ENCODE results near the gene TMEM131L.

The TMEM131L gene

DNA sequence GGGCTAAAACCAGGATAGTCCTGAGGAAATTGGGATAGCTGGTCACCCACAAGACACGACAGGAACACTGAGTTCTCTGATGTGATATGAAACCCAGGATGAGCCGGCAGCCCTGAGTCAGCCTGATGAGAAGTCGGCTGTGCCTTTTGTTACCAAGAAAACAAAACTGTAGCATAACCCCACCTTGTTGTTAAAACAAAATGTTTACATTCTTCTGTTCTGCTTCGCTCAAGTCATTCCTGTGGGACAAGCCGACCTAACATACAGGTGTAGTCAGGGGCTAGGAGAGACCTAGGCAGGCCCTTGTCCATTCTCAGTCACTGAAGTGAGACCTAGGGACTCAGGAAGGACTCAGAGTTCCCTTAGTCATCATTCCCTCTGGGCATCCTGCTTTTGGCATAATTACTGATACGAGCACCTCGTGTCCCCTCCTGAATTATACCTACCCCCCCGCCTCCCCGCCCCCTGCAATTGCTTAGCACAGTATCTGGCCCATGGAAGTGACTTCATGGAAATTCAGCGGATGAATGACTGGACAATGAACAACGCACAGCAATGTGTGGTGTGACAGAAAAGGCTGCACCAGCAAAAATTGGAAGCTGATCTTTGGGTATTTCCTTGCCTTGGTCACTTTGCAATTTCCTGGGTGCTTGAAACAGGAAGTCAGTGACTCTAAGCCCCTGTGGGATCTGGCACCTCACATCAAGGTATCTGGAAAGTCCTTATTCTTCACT, 186.1 kb downstream of the TMEM131L start:
- TF ChIP-seq TAF1 (IDR thresholded peaks at IDR 0.05; ENCODE audit: low read depth), result no peak
- no peak for TF ChIP-seq EP300 (IDR thresholded peaks at IDR 0.05; ENCODE audit: borderline replicate concordance)
- TF ChIP-seq RAD21 (IDR thresholded peaks at IDR 0.05; ENCODE audit: low read depth), result no peak
- TF ChIP-seq FOXM1 (IDR thresholded peaks at IDR 0.05; ENCODE audit: borderline replicate concordance, low read depth), result no peak
- TF ChIP-seq, protein P1, sequence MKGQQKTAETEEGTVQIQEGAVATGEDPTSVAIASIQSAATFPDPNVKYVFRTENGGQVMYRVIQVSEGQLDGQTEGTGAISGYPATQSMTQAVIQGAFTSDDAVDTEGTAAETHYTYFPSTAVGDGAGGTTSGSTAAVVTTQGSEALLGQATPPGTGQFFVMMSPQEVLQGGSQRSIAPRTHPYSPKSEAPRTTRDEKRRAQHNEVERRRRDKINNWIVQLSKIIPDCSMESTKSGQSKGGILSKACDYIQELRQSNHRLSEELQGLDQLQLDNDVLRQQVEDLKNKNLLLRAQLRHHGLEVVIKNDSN (IDR thresholded peaks at IDR 0.05), result no peak
- TF ChIP-seq TCF12 (IDR thresholded peaks at IDR 0.05; ENCODE audit: low read depth), result no peak
- TF ChIP-seq CEBPB (IDR thresholded peaks at IDR 0.05), result no peak
- TF ChIP-seq, protein P2, sequence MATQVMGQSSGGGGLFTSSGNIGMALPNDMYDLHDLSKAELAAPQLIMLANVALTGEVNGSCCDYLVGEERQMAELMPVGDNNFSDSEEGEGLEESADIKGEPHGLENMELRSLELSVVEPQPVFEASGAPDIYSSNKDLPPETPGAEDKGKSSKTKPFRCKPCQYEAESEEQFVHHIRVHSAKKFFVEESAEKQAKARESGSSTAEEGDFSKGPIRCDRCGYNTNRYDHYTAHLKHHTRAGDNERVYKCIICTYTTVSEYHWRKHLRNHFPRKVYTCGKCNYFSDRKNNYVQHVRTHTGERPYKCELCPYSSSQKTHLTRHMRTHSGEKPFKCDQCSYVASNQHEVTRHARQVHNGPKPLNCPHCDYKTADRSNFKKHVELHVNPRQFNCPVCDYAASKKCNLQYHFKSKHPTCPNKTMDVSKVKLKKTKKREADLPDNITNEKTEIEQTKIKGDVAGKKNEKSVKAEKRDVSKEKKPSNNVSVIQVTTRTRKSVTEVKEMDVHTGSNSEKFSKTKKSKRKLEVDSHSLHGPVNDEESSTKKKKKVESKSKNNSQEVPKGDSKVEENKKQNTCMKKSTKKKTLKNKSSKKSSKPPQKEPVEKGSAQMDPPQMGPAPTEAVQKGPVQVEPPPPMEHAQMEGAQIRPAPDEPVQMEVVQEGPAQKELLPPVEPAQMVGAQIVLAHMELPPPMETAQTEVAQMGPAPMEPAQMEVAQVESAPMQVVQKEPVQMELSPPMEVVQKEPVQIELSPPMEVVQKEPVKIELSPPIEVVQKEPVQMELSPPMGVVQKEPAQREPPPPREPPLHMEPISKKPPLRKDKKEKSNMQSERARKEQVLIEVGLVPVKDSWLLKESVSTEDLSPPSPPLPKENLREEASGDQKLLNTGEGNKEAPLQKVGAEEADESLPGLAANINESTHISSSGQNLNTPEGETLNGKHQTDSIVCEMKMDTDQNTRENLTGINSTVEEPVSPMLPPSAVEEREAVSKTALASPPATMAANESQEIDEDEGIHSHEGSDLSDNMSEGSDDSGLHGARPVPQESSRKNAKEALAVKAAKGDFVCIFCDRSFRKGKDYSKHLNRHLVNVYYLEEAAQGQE (IDR thresholded peaks at IDR 0.05; ENCODE audit: low read depth), result no peak
- TF ChIP-seq YY1 (IDR thresholded peaks at IDR 0.05; ENCODE audit: low read depth), result no peak
- no peak for TF ChIP-seq CREB1 (IDR thresholded peaks at IDR 0.05; ENCODE audit: low read depth)
- TF ChIP-seq TEAD4 (IDR thresholded peaks at IDR 0.05), result no peak
- TF ChIP-seq, protein P3, sequence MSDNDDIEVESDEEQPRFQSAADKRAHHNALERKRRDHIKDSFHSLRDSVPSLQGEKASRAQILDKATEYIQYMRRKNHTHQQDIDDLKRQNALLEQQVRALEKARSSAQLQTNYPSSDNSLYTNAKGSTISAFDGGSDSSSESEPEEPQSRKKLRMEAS (IDR thresholded peaks at IDR 0.05), result no peak
- no peak for TF ChIP-seq EGR1 (IDR thresholded peaks at IDR 0.05)
- no peak for TF ChIP-seq NFIC (IDR thresholded peaks at IDR 0.05)
- TF ChIP-seq ZBTB7A (IDR thresholded peaks at IDR 0.05; ENCODE audit: low read depth), result no peak

DNA sequence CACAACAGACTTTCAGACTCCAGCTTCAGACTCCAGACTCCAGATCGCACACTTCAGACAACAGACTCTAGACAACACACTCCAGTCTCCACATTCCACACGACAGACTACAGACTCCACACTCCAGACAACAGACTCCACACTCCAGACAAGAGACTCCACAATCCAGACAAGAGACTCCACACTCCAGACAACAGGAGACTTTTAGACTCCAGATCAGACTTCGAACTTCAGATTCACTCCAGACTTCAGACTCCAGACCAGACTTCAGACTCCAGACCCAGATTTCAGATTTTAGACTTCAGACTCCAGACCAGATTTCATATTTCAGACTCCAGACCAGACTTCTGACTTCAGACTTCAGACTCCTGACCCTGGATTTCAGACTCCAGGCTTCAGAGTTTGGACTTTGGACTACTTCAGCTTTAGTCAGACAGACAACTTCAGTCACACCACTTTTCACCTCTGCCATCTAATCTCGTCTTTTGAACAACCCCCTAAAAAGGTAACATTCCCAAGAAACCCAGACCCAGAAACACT, 188.9 kb downstream of the TMEM131L start:
- TF ChIP-seq EGR1 (IDR thresholded peaks at IDR 0.05) (no peak), ZBTB7A (IDR thresholded peaks at IDR 0.05; ENCODE audit: low read depth) (no peak), EP300 (IDR thresholded peaks at IDR 0.05; ENCODE audit: borderline replicate concordance) (no peak), TCF12 (IDR thresholded peaks at IDR 0.05; ENCODE audit: low read depth) (no peak), CEBPB (IDR thresholded peaks at IDR 0.05) (no peak), TAF1 (IDR thresholded peaks at IDR 0.05; ENCODE audit: low read depth) (no peak), FOXM1 (IDR thresholded peaks at IDR 0.05; ENCODE audit: borderline replicate concordance, low read depth) (no peak), TEAD4 (IDR thresholded peaks at IDR 0.05) (no peak), RAD21 (IDR thresholded peaks at IDR 0.05; ENCODE audit: low read depth) (no peak), CREB1 (IDR thresholded peaks at IDR 0.05; ENCODE audit: low read depth) (no peak), NFIC (IDR thresholded peaks at IDR 0.05) (no peak), YY1 (IDR thresholded peaks at IDR 0.05; ENCODE audit: low read depth) (no peak)
- TF ChIP-seq, protein P2 (IDR thresholded peaks at IDR 0.05; ENCODE audit: low read depth), result no peak
- TF ChIP-seq, protein P3 (IDR thresholded peaks at IDR 0.05), result no peak
- TF ChIP-seq, protein P1 (IDR thresholded peaks at IDR 0.05), result no peak

DNA sequence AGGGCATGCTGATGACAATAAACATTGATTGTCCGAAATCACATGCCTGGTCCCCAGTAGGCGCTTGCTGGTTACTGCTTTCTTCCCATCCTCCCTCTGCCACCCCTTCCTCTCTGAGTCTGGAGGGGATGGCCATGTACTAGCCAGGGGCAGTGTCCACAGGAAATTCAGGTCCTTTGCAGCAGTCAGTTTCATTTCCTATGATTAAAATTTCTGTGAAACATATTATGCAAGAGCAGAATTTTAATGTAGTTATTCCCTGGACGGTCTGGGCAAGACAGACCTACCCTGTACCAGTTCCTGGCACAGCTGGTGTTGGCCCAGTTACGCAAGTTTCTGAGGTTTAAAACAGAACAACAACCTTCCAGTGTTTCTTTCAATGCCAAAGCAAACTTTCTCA, 189.8 kb downstream of the TMEM131L start:
- TF ChIP-seq, protein P2 (IDR thresholded peaks at IDR 0.05; ENCODE audit: low read depth), result no peak
- TF ChIP-seq, protein P3 (IDR thresholded peaks at IDR 0.05), result no peak

DNA sequence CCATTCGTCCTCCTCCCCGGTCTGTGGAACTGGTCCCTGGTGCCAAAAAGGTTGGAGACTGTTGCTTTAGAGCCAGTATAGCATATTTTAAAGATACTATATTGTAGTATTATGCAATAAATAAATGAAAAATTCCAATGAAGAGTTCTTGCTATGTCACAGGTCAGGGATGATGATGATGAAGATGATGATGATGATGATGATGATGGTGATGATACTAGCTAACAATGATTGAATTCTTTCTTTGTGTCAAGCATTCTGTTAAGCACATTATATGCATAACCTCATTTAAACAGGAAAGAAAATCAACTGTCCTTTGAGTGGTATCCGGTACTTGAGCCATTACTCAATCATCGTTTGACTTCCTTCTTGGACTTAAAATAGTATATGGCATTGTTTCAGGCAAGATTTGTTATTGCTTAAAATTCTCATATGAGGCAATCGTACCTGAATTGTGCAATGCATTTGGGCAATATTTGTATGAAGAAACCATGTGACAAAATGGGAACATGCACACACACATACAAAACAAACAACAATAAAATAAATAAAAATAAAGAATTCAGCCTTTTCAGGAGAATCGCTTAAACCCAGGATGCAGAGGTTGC, 195.2 kb downstream of the TMEM131L start:
- TF ChIP-seq, protein P1 (IDR thresholded peaks at IDR 0.05), result no peak
- TF ChIP-seq ZBTB7A (IDR thresholded peaks at IDR 0.05; ENCODE audit: low read depth), result no peak
- no peak for TF ChIP-seq EP300 (IDR thresholded peaks at IDR 0.05; ENCODE audit: borderline replicate concordance)
- no peak for TF ChIP-seq TEAD4 (IDR thresholded peaks at IDR 0.05)
- TF ChIP-seq, protein P2 (IDR thresholded peaks at IDR 0.05; ENCODE audit: low read depth), result no peak
- no peak for TF ChIP-seq TAF1 (IDR thresholded peaks at IDR 0.05; ENCODE audit: low read depth)
- no peak for TF ChIP-seq RAD21 (IDR thresholded peaks at IDR 0.05; ENCODE audit: low read depth)
- TF ChIP-seq, protein P3 (IDR thresholded peaks at IDR 0.05), result no peak
- no peak for TF ChIP-seq CREB1 (IDR thresholded peaks at IDR 0.05; ENCODE audit: low read depth)
- no peak for TF ChIP-seq YY1 (IDR thresholded peaks at IDR 0.05; ENCODE audit: low read depth)
- TF ChIP-seq EGR1 (IDR thresholded peaks at IDR 0.05), result no peak
- no peak for TF ChIP-seq FOXM1 (IDR thresholded peaks at IDR 0.05; ENCODE audit: borderline replicate concordance, low read depth)
- TF ChIP-seq TCF12 (IDR thresholded peaks at IDR 0.05; ENCODE audit: low read depth), result no peak
- no peak for TF ChIP-seq NFIC (IDR thresholded peaks at IDR 0.05)
- no peak for TF ChIP-seq CEBPB (IDR thresholded peaks at IDR 0.05)

Data from Ishikawa (cell line).